GM12865 (cell line): ENCODE data around the gene CRB3.

Experiments
- DNase-seq: peaks from one replicate; pipeline ENCODE4 v3.0.0; 2010; ENCODE audit warnings: low read depth
- H3K4me3 ChIP-seq: 2 replicates; pipeline ENCODE4 v1.5.1; 2011; ENCODE audit warnings: mild to moderate bottlenecking, low read depth, low read length, control low read depth
- TF ChIP-seq, protein P1 (sequence below): IDR thresholded peaks from 2 replicates; pipeline ENCODE4 v1.5.1; 2011; ENCODE audit warnings: low read length, control low read depth, low read depth, inconsistent platforms; ENCODE audit not compliant: insufficient read depth; ENCODE audit errors: missing control alignments

CRB3 gene

GRCh38 chr19:6452223-6452614 lies 11.9 kb upstream of the CRB3 start:
- DNase-seq, result no peak
- TF ChIP-seq, protein P1, sequence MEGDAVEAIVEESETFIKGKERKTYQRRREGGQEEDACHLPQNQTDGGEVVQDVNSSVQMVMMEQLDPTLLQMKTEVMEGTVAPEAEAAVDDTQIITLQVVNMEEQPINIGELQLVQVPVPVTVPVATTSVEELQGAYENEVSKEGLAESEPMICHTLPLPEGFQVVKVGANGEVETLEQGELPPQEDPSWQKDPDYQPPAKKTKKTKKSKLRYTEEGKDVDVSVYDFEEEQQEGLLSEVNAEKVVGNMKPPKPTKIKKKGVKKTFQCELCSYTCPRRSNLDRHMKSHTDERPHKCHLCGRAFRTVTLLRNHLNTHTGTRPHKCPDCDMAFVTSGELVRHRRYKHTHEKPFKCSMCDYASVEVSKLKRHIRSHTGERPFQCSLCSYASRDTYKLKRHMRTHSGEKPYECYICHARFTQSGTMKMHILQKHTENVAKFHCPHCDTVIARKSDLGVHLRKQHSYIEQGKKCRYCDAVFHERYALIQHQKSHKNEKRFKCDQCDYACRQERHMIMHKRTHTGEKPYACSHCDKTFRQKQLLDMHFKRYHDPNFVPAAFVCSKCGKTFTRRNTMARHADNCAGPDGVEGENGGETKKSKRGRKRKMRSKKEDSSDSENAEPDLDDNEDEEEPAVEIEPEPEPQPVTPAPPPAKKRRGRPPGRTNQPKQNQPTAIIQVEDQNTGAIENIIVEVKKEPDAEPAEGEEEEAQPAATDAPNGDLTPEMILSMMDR, result no peak
- H3K4me3 ChIP-seq, result no peak overlapping the region

DNA sequence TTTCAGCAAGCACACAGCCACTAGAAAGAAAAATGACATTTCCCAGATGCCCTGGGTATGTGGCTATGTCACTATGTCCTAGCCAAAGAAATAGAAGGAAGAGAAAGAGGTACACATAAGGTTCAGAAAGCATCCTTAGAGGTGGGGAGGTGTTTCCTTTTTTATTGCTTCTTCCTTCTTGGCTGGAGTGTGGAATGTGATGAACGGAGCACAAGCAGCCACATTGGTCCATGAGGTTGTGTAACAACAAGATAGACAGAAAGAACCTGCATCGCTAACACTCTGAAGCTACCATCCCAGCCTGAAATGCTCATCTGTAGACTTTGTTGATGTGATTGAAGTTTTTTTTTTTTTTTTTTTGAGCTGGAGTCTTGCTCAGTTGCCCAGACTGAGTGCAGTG lies 11.2 kb upstream of the CRB3 start:
- TF ChIP-seq, protein P1, result no peak
- DNase-seq, result no peak
- H3K4me3 ChIP-seq, result no peak overlapping the region

GRCh38 chr19:6453951-6454565 lies 10.0 kb upstream of the CRB3 start:
- H3K4me3 ChIP-seq, result no peak overlapping the region
- TF ChIP-seq, protein P1, result no peak
- DNase-seq, result no peak

GRCh38 chr19:6455924-6456323 lies 8.1 kb upstream of the CRB3 start:
- TF ChIP-seq, protein P1, result no peak
- DNase-seq, result no peak
- H3K4me3 ChIP-seq, result no peak overlapping the region

DNA sequence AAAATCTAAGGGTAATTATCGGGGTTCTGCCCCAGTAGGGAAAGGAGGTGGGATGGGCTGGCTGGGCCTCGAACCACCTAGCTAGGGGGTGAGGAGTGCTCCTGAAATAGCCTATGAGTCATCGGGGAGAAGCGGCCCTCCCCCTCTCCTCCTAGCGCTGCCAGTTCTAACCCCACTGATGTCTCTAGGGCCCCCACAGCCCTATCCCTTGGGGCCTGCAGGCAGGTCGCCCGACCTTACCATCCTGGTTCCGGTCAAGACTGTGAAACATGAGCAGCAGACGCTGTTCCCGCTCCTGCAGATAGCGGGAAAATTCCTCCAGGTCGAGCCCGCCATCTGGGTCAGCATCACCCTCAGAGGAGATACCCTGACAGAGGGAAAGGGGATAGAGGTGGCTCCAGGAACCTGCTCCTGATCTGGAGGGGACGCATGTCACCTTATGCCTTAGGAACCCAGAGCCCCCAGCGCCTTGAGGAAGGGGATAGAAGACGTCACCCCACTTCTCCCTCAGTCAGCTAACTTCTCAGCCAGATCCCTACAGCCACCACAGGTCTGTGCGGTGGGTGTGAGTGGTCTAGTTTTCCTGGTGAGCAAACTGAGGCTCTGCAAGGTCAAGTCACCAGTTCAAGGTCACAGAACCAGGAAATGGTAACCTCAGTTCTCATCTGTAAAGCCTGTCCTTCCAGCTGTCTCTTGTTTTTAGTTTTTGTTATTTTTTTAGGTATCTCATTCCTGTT lies 5.9 kb upstream of the CRB3 start:
- DNase-seq, result peak; percentile 81
- TF ChIP-seq, protein P1, result no peak
- H3K4me3 ChIP-seq, result peak overlapping the region; percentile 94

- DNase-seq, result peak; percentile 41
- TF ChIP-seq, protein P1, result no peak
- peak overlapping the region; percentile 94 for H3K4me3 ChIP-seq
These were observed 5.3 kb upstream of the CRB3 start for GRCh38 chr19:6458695-6459261.
